OCI-LY3 (cell line): ENCODE results near the gene SAMD7.

Experiments
- CTCF ChIP-seq: fragments of 200-600, 300-600 bp; sonication (generic); IDR thresholded peaks from 2 replicates; pipeline ENCODE4 v1.5.1; 2014; ENCODE audit warnings: antibody characterized with exemption, low read length, low read depth
- EZH2phosphoT487 ChIP-seq: fragments of 200-600 bp; shearing (Covaris generic); IDR thresholded peaks from 2 replicates; pipeline ENCODE4 v1.6.1; 2018; ENCODE audit warnings: antibody characterized with exemption, mixed run types, low read depth

- no peak for TF ChIP-seq CTCF
- no peak for TF ChIP-seq EZH2phosphoT487
These were observed 68.7 kb downstream of the SAMD7 start for GRCh38 chr3:169980055-169980454.
